RWPE2 (cell line): ENCODE results near the gene PLA2G4F.

Experiments used
- ATAC-seq: fragments of 200-7000 bp; cut with Tn5 transposase; 3 replicates; pipeline ENCODE4 v1.9.1; 2021; ENCODE audit warnings: low read depth
- DNase-seq: peaks from one replicate; pipeline ENCODE4 v3.0.0-alpha.2; 2020; ENCODE audit warnings: low spot score
- H3K27ac ChIP-seq: fragments of 450-650 bp; 2 replicates; pipeline ENCODE4 v1.5.1; 2017; ENCODE audit warnings: mild to moderate bottlenecking; ENCODE audit not compliant: poor library complexity, severe bottlenecking
- H3K27me3 ChIP-seq: fragments of 250-450 bp; sonication (Bioruptor Pico); 2 replicates; pipeline ENCODE4 v1.5.1; 2021; ENCODE audit warnings: mild to moderate bottlenecking, moderate library complexity; ENCODE audit not compliant: insufficient read depth, poor library complexity, severe bottlenecking
- H3K36me3 ChIP-seq: fragments of 250-450 bp; sonication (Bioruptor Pico); 2 replicates; pipeline ENCODE4 v1.5.1; 2020; ENCODE audit warnings: low read depth, mild to moderate bottlenecking, moderate library complexity
- H3K4me1 ChIP-seq: fragments of 250-450 bp; sonication (Bioruptor Pico); 2 replicates; pipeline ENCODE4 v1.5.1; 2021; ENCODE audit warnings: mild to moderate bottlenecking, moderate library complexity; ENCODE audit not compliant: insufficient read depth, poor library complexity, severe bottlenecking
- H3K4me3 ChIP-seq: fragments of 250-450 bp; sonication (Bioruptor Pico); 2 replicates; pipeline ENCODE4 v1.5.1; 2021; ENCODE audit warnings: mild to moderate bottlenecking, moderate library complexity; ENCODE audit not compliant: severe bottlenecking
- H3K9me3 ChIP-seq: fragments of 250-450 bp; sonication (Bioruptor Pico); 2 replicates; pipeline ENCODE4 v1.5.1; 2021; ENCODE audit warnings: mild to moderate bottlenecking, moderate library complexity; ENCODE audit not compliant: severe bottlenecking
- CTCF ChIP-seq: fragments of 450-650 bp; IDR thresholded peaks from one replicate; pipeline ENCODE4 v1.5.1; 2017; ENCODE audit warnings: mild to moderate bottlenecking, moderate library complexity; ENCODE audit not compliant: poor library complexity, severe bottlenecking

The PLA2G4F gene

DNA sequence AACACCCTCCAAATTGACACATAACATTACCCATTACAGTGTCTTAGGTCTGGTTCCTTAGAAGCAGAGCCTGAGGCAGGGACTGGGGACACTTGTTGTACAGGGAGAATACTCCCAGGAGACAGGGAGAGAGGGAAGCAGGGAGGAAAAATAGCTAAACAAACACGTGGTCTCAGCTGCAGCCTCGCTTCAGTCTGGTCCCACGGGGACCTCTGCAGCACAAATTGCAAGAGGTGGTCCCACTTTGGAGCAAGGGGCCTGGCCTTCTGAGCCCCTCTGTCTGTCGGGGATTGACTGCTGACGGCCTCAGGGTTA, 37.0 kb downstream of the PLA2G4F start:
- no peaks in the 10 kb centered on the region for H3K27me3 ChIP-seq
- H3K36me3 ChIP-seq, result no peaks in the 10 kb centered on the region
- no peak for DNase-seq
- no peaks in the 10 kb centered on the region for H3K4me1 ChIP-seq
- H3K4me3 ChIP-seq, result no peak overlapping the region
- ATAC-seq, result no peak
- TF ChIP-seq CTCF, result no peak
- H3K9me3 ChIP-seq, result no peaks in the 10 kb centered on the region
- H3K27ac ChIP-seq, result no peak overlapping the region

GRCh38 chr15:42118650-42119445, 37.6 kb downstream of the PLA2G4F start:
- TF ChIP-seq CTCF, result no peak
- Histone ChIP-seq H3K27me3 (no peaks in the 10 kb centered on the region), H3K36me3 (no peaks in the 10 kb centered on the region), H3K9me3 (no peaks in the 10 kb centered on the region), H3K27ac (no peak overlapping the region), H3K4me1 (no peaks in the 10 kb centered on the region), H3K4me3 (no peak overlapping the region)
- ATAC-seq (peak; percentile 60; the same call in 2 of the 3 replicates), DNase-seq (no peak)

DNA sequence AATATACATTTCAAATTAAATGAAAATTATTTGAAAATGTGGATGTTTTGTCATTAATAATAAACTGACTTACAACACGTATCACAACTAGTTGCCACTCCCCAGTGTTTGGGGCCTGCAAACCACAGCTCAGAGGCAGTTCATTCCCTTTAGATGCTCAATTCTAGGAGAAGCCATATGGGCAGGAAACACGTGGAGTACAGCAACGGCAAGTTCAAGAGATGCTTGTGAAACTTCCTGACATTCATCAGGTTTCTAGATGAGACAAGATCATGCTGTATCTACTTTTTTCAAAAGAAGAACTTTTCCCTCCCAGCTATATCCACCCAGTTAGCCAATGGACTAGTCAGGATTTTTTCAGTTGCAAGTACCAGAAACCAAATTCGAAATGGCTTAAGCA, 44.5 kb downstream of the PLA2G4F start:
- H3K27me3 ChIP-seq, result no peaks in the 10 kb centered on the region
- H3K36me3 ChIP-seq, result no peaks in the 10 kb centered on the region
- no peak for ATAC-seq
- H3K27ac ChIP-seq, result no peak overlapping the region
- no peaks in the 10 kb centered on the region for H3K4me1 ChIP-seq
- no peak overlapping the region for H3K4me3 ChIP-seq
- TF ChIP-seq CTCF, result no peak
- DNase-seq, result no peak
- H3K9me3 ChIP-seq, result no peaks in the 10 kb centered on the region

- Histone ChIP-seq H3K4me1 (no peaks in the 10 kb centered on the region), H3K27ac (no peak overlapping the region), H3K27me3 (no peaks in the 10 kb centered on the region), H3K36me3 (no peaks in the 10 kb centered on the region), H3K4me3 (no peak overlapping the region), H3K9me3 (no peaks in the 10 kb centered on the region)
- DNase-seq (no peak), ATAC-seq (no peak)
- TF ChIP-seq CTCF, result no peak
These were observed 46.1 kb downstream of the PLA2G4F start for GRCh38 chr15:42110367-42110766.

DNA sequence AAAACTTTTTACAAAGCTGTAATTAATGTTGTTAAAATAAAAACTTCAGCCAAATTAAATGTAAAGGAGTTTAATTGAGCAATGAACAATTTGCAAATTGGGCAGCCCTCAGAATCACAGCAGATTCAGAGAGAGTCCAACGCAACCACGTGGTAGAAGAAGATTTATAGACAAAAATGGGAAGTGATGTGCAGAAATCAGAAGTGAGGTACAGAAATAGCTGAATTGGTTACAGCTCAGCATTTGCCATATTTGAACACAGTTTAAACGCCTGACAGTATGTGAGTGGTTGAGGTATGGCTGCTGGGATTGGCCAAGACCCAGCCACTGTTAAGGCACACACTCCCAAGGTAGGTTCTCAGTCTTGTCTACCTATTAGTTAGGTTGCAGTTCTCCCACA, 47.6 kb downstream of the PLA2G4F start:
- no peak for DNase-seq
- Histone ChIP-seq H3K36me3 (no peaks in the 10 kb centered on the region), H3K4me1 (no peaks in the 10 kb centered on the region), H3K27ac (no peak overlapping the region), H3K27me3 (no peaks in the 10 kb centered on the region), H3K9me3 (no peaks in the 10 kb centered on the region), H3K4me3 (no peak overlapping the region)
- ATAC-seq, result no peak
- no peak for TF ChIP-seq CTCF
